GM23338 (cell line): ENCODE data around the gene CHST2. TPM values are rescaled to one million over a fixed set of nuclear protein-coding genes. Genes with fewer than 3 reads are reported as not detected.

Source experiments
- ATAC-seq: fragments of 200-7000 bp; cut with Tn5 transposase; 3 replicates; pipeline ENCODE4 v1.9.1; 2020
- DNase-seq: peaks from one replicate; pipeline ENCODE4 v3.0.0-alpha.2; 2015; ENCODE audit warnings: low spot score
- H2AFZ ChIP-seq: fragments of 200-600 bp; sonication (generic); 2 replicates; pipeline ENCODE4 v1.8.0; 2016; ENCODE audit warnings: antibody characterized with exemption, mild to moderate bottlenecking, moderate library complexity
- H3F3A ChIP-seq: fragments of 200-600 bp; sonication (generic); replicated peaks from 2 replicates; pipeline ENCODE4 v1.8.0; 2017; ENCODE audit warnings: antibody characterized with exemption, mixed run types, low read depth
- H3K27ac ChIP-seq: fragments of 200-600 bp; sonication (generic); 2 replicates; pipeline ENCODE4 v1.6.1; 2016; ENCODE audit warnings: low read depth
- H3K27me3 ChIP-seq: fragments of 200-600 bp; sonication (generic); 2 replicates; pipeline ENCODE4 v1.8.0; 2016; ENCODE audit warnings: mild to moderate bottlenecking, mixed run types, moderate library complexity; ENCODE audit not compliant: insufficient read depth
- H3K36me3 ChIP-seq: fragments of 200-600 bp; sonication (generic); 2 replicates; pipeline ENCODE4 v1.8.0; 2016; ENCODE audit warnings: mild to moderate bottlenecking; ENCODE audit not compliant: insufficient read depth
- H3K4me1 ChIP-seq: fragments of 200-600 bp; sonication (generic); 2 replicates; pipeline ENCODE4 v1.8.0; 2016; ENCODE audit warnings: mild to moderate bottlenecking, moderate library complexity; ENCODE audit not compliant: insufficient read depth
- H3K4me2 ChIP-seq: fragments of 200-600 bp; sonication (generic); 2 replicates; pipeline ENCODE4 v1.7.1; 2017; ENCODE audit warnings: mixed run types
- H3K4me3 ChIP-seq: fragments of 200-600 bp; sonication (generic); 2 replicates; pipeline ENCODE4 v1.6.1; 2016; ENCODE audit warnings: mixed run types
- H3K79me2 ChIP-seq: fragments of 200-600 bp; sonication (generic); replicated peaks from 2 replicates; pipeline ENCODE4 v1.8.0; 2017; ENCODE audit warnings: mild to moderate bottlenecking; ENCODE audit not compliant: insufficient read depth
- H3K9me2 ChIP-seq: fragments of 200-600 bp; sonication (generic); 2 replicates; pipeline ENCODE4 v1.8.0; 2017; ENCODE audit not compliant: insufficient read depth
- H4K20me1 ChIP-seq: fragments of 200-600 bp; sonication (generic); replicated peaks from 2 replicates; pipeline ENCODE4 v1.8.0; 2017; ENCODE audit warnings: mild to moderate bottlenecking; ENCODE audit not compliant: insufficient read depth
- H3K27ac Mint-ChIP-seq: 2 replicates; pipeline ENCODE4 v1.8.0; 2020; ENCODE audit warnings: inconsistent platforms, mild to moderate bottlenecking, moderate library complexity, mixed read lengths
- H3K27me3 Mint-ChIP-seq: 3 replicates; pipeline ENCODE4 v1.8.0; 2022; ENCODE audit warnings: low read depth, mild to moderate bottlenecking, moderate library complexity, mixed read lengths, inconsistent platforms; ENCODE audit not compliant: insufficient read depth, poor library complexity
- H3K36me3 Mint-ChIP-seq: 3 replicates; pipeline ENCODE4 v1.8.0; 2021; ENCODE audit warnings: low read depth, mild to moderate bottlenecking, inconsistent platforms, moderate library complexity, mixed read lengths
- H3K4me1 Mint-ChIP-seq: 3 replicates; pipeline ENCODE4 v1.8.0; 2020; ENCODE audit warnings: mild to moderate bottlenecking, inconsistent platforms, mixed read lengths
- H3K4me3 Mint-ChIP-seq: 3 replicates; pipeline ENCODE4 v1.8.0; 2021; ENCODE audit warnings: moderate library complexity, mild to moderate bottlenecking, inconsistent platforms, mixed read lengths
- H3K9me3 Mint-ChIP-seq: 3 replicates; pipeline ENCODE4 v1.8.0; 2020; ENCODE audit warnings: moderate library complexity, mild to moderate bottlenecking, inconsistent platforms, mixed read lengths
- CREB1 ChIP-seq: fragments of 250-450 bp; sonication (Bioruptor Pico); IDR thresholded peaks from 2 replicates; pipeline ENCODE4 v1.5.0; 2020; ENCODE audit warnings: low read depth, mild to moderate bottlenecking, moderate library complexity
- EZH2 ChIP-seq: fragments of 200-600 bp; sonication (generic); IDR thresholded peaks from one replicate; pipeline ENCODE4 v1.8.0; 2017; ENCODE audit warnings: antibody characterized with exemption, mild to moderate bottlenecking, low read depth; ENCODE audit not compliant: unreplicated experiment
- EZH2phosphoT487 ChIP-seq: fragments of 200-600 bp; sonication (generic); IDR thresholded peaks from one replicate; pipeline ENCODE4 v1.8.1; 2018; ENCODE audit warnings: antibody characterized with exemption; ENCODE audit not compliant: unreplicated experiment
- JUNB ChIP-seq: IDR thresholded peaks from one replicate; pipeline ENCODE4 v1.6.1; 2016; ENCODE audit warnings: antibody characterized with exemption; ENCODE audit not compliant: unreplicated experiment
- NANOG ChIP-seq: IDR thresholded peaks from 2 replicates; pipeline ENCODE4 v1.6.1; 2016; ENCODE audit warnings: antibody characterized with exemption, borderline replicate concordance
- POLR2AphosphoS5 ChIP-seq: IDR thresholded peaks from 2 replicates; pipeline ENCODE4 v1.6.1; 2016; ENCODE audit warnings: antibody characterized with exemption, low read depth
- STAT1 ChIP-seq: IDR thresholded peaks from one replicate; pipeline ENCODE4 v1.6.1; 2016; ENCODE audit warnings: antibody characterized with exemption; ENCODE audit not compliant: unreplicated experiment
- ZNF114 ChIP-seq: fragments of 250-450 bp; sonication (Bioruptor Pico); IDR thresholded peaks from 2 replicates; pipeline ENCODE4 v1.5.0; 2020; ENCODE audit warnings: mild to moderate bottlenecking, moderate library complexity
- ZNF331 ChIP-seq: fragments of 250-450 bp; sonication (Bioruptor Pico); IDR thresholded peaks from 2 replicates; pipeline ENCODE4 v1.5.0; 2020; ENCODE audit warnings: low read depth, mild to moderate bottlenecking, moderate library complexity
- polyA plus RNA-seq: library from polyadenylated mRNA; unstranded; fragments of >200 nt; fragmentation: Nextera tagmentation; extraction: Ambion mirVana; gene quantifications from 2 replicates; pipeline ENCODE4 v1.2.1, GENCODE V29; 2016
- total RNA-seq: library from RNA; depleted of rRNA; stranded (reverse); fragments of >200 nt; shearing (Covaris generic); gene quantifications from 2 replicates; pipeline ENCODE4 v1.2.3, GENCODE V29; 2014
- TF ChIP-seq, protein P1 (sequence below): fragments of 250-450 bp; sonication (Bioruptor Pico); IDR thresholded peaks from 2 replicates; pipeline ENCODE4 v1.5.0; 2020; ENCODE audit warnings: mild to moderate bottlenecking, moderate library complexity
- TF ChIP-seq, protein P2 (sequence below): IDR thresholded peaks from 2 replicates; pipeline ENCODE4 v1.6.1; 2016; ENCODE audit warnings: antibody characterized with exemption
- TF ChIP-seq, protein P3 (sequence below): IDR thresholded peaks from one replicate; pipeline ENCODE4 v1.6.1; 2018; ENCODE audit warnings: antibody characterized with exemption; ENCODE audit not compliant: unreplicated experiment
- TF ChIP-seq, protein P4 (sequence below), 2 experiments: fragments of 200-600 bp in 1 of 2; sonication (generic) in 1 of 2; conservative IDR thresholded peaks; 2 replicates each; pipeline versions ENCODE4 v1.5.1 to v1.6.1; 2016 to 2017; ENCODE audit warnings: antibody characterized with exemption in 2 of 2, low read depth in 2 of 2, mild to moderate bottlenecking in 2 of 2, moderate library complexity in 1 of 2

The CHST2 gene
- total and polyA plus RNA-seq, 2 experiments from 2014 or later, result 4.1 to 28.3 TPM

DNA sequence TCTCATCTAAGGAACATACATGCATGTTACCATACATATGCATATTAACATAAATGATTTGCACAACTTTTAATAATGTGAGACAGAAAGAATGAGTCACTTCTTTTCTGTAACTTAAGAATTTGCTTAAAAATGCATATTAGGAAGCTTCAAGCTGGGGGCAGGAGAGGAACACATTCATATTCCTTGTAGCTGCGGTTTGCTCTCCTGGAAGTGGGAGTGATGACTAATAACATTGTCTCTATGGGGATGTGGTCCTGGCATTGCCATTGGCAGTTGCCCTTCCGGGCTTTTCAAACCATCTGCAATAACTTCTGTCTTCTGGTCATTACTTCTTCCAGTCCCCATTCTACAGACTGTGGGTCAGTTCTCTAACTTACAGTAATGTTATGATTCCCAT is 15.6 kb downstream of the CHST2 start:
- Histone ChIP-seq H3K27me3 (no peaks in the 10 kb centered on the region), H3K9me2 (0 out of 2 replicates have a peak, but pooled peaks cover 5% of the 10 kb centered on the region), H2AFZ (no peak overlapping the region), H4K20me1 (no peaks in the 10 kb centered on the region), H3K79me2 (no peaks in the 10 kb centered on the region), H3K4me3 (no peak overlapping the region), H3K4me1 (peaks cover 9% of the 10 kb centered on the region; the same call in 1 of the 2 replicates), H3K27ac (no peak overlapping the region), H3K4me2 (no peak overlapping the region), H3F3A (no peaks in the 10 kb centered on the region), H3K36me3 (no peaks in the 10 kb centered on the region)
- peak overlapping the region; percentile 71 for H3K27ac Mint-ChIP-seq
- no peak for ATAC-seq
- H3K9me3 Mint-ChIP-seq, result no peaks in the 10 kb centered on the region; the same call in 2 of the 3 replicates
- DNase-seq, result no peak
- peaks cover 17% of the 10 kb centered on the region for H3K4me1 Mint-ChIP-seq
- H3K27me3 Mint-ChIP-seq, result peaks cover 4% of the 10 kb centered on the region
- H3K4me3 Mint-ChIP-seq, result no peak overlapping the region
- TF ChIP-seq EZH2phosphoT487 (no peak), ZNF331 (CRISPR knock-in tag) (no peak), STAT1 (no peak), CREB1 (CRISPR knock-in tag) (no peak), EZH2 (no peak), ZNF114 (CRISPR knock-in tag) (no peak), JUNB (no peak), NANOG (no peak), POLR2AphosphoS5 (no peak)
- TF ChIP-seq, protein P1, sequence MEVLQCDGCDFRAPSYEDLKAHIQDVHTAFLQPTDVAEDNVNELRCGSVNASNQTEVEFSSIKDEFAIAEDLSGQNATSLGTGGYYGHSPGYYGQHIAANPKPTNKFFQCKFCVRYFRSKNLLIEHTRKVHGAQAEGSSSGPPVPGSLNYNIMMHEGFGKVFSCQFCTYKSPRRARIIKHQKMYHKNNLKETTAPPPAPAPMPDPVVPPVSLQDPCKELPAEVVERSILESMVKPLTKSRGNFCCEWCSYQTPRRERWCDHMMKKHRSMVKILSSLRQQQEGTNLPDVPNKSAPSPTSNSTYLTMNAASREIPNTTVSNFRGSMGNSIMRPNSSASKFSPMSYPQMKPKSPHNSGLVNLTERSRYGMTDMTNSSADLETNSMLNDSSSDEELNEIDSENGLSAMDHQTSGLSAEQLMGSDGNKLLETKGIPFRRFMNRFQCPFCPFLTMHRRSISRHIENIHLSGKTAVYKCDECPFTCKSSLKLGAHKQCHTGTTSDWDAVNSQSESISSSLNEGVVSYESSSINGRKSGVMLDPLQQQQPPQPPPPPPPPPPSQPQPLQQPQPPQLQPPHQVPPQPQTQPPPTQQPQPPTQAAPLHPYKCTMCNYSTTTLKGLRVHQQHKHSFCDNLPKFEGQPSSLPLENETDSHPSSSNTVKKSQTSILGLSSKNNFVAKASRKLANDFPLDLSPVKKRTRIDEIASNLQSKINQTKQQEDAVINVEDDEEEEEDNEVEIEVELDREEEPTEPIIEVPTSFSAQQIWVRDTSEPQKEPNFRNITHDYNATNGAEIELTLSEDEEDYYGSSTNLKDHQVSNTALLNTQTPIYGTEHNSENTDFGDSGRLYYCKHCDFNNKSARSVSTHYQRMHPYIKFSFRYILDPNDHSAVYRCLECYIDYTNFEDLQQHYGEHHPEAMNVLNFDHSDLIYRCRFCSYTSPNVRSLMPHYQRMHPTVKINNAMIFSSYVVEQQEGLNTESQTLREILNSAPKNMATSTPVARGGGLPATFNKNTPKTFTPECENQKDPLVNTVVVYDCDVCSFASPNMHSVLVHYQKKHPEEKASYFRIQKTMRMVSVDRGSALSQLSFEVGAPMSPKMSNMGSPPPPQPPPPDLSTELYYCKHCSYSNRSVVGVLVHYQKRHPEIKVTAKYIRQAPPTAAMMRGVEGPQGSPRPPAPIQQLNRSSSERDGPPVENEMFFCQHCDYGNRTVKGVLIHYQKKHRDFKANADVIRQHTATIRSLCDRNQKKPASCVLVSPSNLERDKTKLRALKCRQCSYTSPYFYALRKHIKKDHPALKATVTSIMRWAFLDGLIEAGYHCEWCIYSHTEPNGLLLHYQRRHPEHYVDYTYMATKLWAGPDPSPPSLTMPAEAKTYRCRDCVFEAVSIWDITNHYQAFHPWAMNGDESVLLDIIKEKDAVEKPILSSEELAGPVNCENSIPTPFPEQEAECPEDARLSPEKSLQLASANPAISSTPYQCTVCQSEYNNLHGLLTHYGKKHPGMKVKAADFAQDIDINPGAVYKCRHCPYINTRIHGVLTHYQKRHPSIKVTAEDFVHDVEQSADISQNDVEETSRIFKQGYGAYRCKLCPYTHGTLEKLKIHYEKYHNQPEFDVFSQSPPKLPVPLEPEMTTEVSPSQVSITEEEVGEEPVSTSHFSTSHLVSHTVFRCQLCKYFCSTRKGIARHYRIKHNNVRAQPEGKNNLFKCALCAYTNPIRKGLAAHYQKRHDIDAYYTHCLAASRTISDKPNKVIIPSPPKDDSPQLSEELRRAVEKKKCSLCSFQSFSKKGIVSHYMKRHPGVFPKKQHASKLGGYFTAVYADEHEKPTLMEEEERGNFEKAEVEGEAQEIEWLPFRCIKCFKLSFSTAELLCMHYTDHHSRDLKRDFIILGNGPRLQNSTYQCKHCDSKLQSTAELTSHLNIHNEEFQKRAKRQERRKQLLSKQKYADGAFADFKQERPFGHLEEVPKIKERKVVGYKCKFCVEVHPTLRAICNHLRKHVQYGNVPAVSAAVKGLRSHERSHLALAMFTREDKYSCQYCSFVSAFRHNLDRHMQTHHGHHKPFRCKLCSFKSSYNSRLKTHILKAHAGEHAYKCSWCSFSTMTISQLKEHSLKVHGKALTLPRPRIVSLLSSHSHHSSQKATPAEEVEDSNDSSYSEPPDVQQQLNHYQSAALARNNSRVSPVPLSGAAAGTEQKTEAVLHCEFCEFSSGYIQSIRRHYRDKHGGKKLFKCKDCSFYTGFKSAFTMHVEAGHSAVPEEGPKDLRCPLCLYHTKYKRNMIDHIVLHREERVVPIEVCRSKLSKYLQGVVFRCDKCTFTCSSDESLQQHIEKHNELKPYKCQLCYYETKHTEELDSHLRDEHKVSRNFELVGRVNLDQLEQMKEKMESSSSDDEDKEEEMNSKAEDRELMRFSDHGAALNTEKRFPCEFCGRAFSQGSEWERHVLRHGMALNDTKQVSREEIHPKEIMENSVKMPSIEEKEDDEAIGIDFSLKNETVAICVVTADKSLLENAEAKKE (CRISPR knock-in tag), result no peak
- TF ChIP-seq, protein P2, sequence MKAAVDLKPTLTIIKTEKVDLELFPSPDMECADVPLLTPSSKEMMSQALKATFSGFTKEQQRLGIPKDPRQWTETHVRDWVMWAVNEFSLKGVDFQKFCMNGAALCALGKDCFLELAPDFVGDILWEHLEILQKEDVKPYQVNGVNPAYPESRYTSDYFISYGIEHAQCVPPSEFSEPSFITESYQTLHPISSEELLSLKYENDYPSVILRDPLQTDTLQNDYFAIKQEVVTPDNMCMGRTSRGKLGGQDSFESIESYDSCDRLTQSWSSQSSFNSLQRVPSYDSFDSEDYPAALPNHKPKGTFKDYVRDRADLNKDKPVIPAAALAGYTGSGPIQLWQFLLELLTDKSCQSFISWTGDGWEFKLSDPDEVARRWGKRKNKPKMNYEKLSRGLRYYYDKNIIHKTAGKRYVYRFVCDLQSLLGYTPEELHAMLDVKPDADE, result no peak
- TF ChIP-seq, protein P3, sequence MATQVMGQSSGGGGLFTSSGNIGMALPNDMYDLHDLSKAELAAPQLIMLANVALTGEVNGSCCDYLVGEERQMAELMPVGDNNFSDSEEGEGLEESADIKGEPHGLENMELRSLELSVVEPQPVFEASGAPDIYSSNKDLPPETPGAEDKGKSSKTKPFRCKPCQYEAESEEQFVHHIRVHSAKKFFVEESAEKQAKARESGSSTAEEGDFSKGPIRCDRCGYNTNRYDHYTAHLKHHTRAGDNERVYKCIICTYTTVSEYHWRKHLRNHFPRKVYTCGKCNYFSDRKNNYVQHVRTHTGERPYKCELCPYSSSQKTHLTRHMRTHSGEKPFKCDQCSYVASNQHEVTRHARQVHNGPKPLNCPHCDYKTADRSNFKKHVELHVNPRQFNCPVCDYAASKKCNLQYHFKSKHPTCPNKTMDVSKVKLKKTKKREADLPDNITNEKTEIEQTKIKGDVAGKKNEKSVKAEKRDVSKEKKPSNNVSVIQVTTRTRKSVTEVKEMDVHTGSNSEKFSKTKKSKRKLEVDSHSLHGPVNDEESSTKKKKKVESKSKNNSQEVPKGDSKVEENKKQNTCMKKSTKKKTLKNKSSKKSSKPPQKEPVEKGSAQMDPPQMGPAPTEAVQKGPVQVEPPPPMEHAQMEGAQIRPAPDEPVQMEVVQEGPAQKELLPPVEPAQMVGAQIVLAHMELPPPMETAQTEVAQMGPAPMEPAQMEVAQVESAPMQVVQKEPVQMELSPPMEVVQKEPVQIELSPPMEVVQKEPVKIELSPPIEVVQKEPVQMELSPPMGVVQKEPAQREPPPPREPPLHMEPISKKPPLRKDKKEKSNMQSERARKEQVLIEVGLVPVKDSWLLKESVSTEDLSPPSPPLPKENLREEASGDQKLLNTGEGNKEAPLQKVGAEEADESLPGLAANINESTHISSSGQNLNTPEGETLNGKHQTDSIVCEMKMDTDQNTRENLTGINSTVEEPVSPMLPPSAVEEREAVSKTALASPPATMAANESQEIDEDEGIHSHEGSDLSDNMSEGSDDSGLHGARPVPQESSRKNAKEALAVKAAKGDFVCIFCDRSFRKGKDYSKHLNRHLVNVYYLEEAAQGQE, result no peak
- TF ChIP-seq, protein P4, sequence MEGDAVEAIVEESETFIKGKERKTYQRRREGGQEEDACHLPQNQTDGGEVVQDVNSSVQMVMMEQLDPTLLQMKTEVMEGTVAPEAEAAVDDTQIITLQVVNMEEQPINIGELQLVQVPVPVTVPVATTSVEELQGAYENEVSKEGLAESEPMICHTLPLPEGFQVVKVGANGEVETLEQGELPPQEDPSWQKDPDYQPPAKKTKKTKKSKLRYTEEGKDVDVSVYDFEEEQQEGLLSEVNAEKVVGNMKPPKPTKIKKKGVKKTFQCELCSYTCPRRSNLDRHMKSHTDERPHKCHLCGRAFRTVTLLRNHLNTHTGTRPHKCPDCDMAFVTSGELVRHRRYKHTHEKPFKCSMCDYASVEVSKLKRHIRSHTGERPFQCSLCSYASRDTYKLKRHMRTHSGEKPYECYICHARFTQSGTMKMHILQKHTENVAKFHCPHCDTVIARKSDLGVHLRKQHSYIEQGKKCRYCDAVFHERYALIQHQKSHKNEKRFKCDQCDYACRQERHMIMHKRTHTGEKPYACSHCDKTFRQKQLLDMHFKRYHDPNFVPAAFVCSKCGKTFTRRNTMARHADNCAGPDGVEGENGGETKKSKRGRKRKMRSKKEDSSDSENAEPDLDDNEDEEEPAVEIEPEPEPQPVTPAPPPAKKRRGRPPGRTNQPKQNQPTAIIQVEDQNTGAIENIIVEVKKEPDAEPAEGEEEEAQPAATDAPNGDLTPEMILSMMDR (conservative IDR thresholded peaks at IDR 0.05; ENCODE audit: low read depth in 2 of 2), result no peak
- H3K36me3 Mint-ChIP-seq, result no peaks in the 10 kb centered on the region
